Measurements from ENCODE around the gene RUNX3.

Gene RUNX3

DNA sequence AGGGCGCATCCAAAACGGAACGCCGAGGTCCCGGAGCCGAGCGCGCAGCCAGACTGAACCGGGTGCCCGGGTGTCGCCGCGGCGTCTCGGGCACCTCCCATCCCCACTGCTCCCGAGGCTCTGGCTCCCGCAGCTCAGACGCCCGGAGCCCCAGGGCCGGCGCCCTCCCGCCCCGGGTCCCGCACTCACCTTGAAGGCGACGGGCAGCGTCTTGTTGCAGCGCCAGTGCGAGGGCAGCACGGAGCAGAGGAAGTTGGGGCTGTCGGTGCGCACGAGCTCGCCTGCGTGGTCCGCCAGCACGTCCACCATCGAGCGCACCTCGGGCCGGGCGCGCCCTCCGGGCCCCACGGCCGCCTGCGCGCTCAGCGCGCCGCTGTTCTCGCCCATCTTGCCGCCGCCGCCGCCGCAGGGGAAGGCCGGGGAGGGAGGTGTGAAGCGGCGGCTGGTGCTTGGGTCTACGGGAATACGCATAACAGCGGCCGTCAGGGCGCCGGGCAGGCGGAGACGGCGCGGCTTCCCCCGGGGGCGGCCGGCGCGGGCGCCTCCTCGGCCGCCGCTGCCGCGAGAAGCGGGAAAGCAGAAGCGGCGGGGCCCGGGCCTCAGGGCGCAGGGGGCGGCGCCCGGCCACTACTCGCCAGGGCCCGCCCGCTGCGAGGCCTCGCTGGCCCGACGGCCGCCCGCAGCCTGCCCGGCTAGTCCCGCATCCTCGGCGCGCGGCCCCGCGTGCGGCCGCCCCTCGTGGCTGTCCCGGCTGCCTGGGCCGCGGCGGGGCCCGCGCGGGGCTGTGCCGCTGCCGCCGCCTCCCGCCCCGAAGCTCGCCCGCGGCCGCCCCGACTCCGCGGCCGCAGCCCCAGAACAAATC lies 447 bp downstream of the RUNX3 start:
- peak in 1 of 2 donors; percentile 39 for DNase-seq (ENCODE audit: low read depth in 2 of 2)

DNA sequence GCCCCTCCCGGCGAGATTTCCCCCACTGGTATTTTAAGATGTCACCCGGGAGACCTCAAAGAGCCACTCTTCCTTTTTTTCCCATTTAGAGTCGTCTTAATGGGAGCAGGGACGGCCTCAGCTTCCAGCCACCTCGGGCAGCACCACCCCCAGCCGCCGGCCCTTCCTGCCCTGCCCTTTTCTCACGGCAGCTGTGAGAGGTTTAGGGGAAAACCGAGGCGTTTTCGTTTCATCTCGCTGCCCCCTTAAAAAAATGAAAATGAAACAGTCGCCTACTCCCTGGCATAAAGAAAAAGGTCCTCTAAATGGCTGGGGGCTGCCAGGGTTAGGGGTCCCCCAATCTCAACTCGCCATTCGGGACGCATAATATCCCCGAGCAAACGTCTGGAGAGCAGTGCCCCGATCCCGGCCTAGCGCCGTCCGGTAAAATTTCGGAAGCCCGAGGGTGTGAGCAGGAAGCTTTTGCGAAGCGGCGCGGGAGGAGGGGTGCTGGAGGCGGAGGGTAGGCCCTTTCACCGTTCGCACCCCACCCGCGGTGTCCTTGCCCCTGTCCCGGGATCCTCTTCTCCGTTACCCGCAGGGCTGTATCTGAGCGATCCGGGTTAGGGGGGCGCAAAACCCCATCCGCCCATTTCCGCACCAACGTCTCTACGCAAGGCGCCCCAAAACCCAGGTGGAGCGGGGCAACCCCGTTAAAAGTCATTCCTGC lies 1.2 kb downstream of the RUNX3 start:
- peak; percentile 41 to 42 for DNase-seq (ENCODE audit: low read depth in 2 of 2)

DNA sequence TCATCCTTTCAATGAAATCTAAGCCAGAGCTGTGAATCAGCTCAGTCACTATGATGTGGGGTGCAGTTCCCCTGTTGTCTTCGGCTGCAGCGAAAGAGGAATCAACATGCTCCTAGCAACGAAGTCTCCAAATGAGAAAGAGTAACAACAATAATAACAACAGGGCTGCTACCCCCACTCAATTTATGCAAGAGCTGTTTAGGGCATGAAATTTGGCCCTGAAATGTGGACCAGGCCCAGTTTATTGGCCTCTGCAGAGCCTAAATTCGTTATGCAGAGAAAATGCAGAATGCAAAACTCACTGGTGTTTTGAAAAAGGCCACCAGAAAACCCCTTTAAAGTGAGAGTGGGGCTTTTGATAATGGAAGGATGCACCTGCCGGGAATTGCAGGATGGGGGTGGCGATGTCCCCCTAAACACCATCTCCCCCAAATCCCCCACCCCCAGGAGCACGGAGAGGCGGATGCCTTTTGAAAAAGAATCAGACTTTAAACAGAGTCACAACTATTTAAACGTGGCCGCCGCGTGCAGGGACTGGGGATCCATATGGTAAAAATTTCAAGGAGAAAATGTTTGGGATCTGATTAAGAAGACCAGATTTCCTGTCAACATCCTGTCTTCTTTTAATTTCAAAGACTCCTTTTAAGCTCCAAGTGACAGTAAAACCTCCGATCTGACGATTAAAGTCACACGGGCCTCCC lies 1.9 kb downstream of the RUNX3 start:
- no peak for DNase-seq (ENCODE audit: low read depth in 2 of 2)

DNA sequence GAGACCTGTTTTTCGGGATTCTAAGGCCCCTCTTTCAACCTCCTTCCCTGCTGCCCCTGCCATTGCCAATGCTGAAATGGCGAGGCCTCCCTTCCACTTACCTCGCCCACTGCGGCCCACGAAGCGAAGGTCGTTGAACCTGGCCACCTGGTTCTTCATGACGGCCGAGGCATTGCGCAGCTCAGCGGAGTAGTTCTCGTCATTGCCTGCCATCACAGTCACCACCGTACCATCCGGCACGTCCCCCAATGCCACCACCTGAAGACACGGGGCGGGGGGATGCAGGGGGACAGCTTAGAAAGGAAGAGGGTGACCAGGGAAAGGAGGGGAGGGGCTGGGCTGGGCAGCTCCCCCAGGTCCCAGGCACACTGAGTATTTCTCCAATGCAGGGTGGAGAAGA lies 2.6 kb downstream of the RUNX3 start:
- DNase-seq (ENCODE audit: low read depth in 2 of 2) = no peak

DNA sequence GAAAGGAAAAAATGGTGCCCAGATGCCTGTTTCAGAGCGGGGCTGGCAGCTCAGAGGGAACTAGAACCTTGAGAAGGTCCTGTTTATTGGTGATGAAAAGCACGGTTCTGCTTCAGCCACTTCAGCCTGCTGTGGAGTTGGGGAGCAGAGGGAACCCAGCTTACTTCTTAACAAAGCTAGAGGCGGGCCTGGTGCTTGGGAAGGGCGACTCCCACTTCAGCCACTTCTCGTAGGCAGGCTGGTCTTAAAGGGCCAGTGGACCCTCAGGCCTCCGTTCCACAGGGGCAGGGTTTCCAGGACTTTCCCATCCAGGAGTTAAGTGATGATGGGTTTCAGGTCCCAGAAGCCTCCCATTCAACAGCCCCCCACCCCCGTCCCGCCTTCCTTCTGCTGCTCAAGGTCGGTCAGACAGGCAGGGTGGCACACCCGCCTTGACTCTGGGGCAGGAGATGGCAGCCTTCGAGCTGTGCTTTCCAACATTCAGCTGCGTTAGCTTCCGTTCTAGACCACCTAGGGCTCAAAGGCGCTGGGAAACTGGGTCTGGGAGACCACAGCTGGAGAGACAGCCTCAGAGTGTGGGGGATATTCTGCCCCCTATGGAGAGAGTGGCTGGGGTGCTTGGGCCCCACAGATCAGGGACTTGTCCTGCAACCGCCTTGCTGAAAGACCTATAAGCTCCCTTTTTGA lies 3.4 kb downstream of the RUNX3 start:
- no peak for DNase-seq (ENCODE audit: low read depth in 2 of 2)

DNA sequence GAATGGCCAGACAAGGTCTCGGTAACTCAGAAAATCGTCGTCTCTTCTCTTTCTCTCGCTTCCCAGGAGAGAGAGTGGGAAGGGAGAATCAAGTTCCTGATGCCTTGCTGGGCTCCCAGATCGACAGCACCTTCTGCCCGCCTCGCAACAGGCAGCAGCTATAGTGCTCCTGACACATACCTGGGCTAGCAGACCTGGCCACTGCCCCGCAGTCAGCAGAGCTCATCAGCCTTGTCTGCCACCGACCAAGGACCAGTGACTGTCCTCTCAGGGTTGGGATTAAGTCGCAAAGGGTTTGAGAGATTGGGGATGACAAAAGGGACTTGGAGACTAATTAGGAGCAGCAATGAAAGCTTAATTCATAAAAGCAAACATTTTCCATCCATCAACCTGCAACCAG lies 4.1 kb downstream of the RUNX3 start:
- DNase-seq (ENCODE audit: low read depth in 2 of 2) = no peak

DNA sequence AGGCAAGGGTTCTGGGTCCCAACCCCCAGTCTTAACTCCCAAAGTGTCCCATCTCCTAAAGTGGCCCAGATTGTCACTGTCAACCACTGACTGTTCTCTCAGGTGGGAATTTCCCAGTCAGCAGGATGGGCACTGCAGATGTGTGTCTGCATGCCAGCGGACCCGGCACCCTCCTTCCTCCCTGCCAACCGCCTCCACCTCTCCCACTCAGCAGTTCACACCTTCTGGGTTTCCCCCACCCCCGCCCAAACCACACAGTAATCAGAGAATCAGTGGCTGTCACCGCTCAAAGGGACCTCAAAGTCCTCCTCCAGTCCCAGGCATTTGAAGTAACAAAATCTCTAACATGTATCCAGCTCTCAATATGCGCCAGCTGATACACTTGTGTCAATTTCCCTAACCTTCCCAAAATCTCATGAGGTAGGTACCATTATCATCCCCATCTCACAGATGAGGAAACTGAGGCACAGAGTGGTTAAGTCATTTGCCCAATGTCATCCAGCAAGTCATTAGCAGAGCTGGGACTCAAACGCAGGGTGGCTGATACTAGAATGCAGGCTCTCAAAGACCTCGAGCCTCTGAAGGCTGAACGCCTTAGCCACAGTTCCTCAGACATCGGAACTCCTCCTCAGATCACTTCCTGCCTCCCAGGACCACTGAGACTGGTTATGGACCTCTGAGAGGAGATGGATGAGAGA lies 4.8 kb downstream of the RUNX3 start:
- DNase-seq (ENCODE audit: low read depth in 2 of 2) = peak; percentile 74 to 81

DNA sequence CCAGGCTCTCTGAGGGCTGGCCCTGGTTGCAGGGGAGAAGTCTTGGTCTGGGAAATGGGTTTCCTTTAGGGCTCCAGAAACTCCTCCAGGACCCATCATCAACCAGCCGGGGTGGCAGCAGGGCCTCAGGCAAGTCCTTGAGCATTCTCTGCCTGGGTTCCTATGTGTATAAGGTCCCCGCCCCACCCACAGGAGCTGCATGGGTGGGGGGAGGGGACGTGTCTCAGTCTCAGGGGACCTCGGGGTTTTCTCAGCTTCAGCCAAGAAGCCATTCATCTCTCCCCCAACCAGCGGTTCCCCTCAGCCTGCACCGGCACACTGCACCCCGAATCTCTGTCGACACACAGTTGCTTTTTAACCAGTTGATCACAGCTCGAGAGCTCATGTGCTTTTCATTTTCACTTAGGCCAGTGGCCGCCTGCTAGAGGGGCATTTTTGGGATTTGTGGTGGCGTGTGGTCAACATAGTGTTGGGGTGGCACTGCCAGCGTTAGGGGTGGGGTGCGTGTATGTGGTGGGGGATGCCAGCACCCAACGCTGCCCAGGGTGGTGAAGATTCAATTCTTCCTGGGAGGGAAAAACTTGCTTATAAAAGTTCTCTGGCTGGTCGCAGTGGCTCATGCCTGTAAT lies 6.5 kb downstream of the RUNX3 start:
- no peak for DNase-seq (ENCODE audit: low read depth in 2 of 2)

DNA sequence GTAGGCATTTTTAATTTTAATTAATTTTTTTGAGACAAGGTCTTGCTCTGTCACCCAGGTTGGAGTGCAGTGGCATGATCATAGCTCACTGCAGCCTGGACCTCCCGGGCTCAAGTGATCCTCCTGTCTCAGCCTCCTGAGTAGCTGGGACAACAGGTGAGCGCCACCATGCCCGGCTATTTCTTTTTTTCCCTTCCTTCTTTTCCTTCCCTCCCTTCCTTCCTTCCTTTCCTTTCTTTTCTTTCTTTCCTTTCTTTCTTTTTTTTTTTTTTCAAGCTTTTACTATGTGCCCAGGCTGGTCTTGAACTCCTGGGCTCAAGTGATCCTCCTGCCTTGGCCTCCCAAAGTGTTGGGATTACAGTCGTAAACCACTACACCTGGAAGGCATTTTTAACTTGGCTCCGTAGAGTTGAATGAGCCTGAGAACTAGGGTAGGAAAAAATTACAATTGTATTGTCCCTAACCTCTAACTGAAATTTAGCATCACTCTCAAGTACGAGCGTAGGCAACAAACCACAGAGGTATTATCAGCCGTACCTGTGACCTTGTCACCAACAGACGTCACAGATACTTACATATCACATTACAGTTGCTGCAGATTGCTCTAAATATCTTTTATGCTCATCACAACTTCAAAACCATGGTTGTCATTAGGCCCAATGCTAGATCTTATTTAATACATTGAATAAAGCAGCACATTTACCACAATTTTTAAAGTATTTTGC lies 8.0 kb downstream of the RUNX3 start:
- no peak for DNase-seq (ENCODE audit: low read depth in 2 of 2)

DNA sequence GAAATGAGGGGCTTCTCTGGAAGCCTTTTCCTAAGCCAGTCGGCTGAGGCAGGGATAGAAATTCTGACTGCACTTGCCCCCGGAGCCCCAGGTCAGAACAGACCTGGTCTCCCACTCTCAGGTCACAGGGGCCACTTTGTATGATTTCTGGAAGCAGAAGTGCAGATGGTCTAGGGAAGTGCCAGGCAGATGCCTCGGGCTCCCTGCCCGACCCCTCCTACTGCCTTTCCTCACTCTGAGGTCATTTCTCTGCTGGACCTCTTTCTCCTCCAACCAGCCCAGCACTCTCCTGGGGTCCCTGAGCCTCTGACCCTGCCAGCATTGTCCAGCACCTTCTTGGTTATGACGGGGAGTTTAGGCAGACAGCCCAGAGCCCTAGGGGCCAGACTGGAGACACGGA lies 8.7 kb downstream of the RUNX3 start:
- DNase-seq (ENCODE audit: low read depth in 2 of 2) = no peak

DNA sequence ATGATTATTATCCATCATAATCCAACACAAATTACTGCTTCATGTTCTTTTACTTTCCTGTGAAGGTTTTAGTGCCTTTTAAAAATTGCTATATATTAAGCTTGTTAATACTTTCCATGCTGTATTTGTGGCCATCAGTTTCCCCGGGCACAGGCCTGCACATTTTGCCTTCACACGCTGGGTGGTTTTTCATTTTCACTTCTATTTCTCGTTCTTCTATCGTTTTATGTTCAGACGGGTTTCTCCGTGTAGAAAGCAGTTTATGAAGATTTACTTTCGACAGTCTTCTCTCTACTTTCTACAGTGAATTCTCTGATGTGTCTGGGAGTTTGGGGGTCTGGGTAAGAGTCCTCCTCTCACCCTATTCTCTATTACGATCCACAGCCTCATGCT lies 9.5 kb downstream of the RUNX3 start:
- no peak for DNase-seq (ENCODE audit: low read depth in 2 of 2)

DNA sequence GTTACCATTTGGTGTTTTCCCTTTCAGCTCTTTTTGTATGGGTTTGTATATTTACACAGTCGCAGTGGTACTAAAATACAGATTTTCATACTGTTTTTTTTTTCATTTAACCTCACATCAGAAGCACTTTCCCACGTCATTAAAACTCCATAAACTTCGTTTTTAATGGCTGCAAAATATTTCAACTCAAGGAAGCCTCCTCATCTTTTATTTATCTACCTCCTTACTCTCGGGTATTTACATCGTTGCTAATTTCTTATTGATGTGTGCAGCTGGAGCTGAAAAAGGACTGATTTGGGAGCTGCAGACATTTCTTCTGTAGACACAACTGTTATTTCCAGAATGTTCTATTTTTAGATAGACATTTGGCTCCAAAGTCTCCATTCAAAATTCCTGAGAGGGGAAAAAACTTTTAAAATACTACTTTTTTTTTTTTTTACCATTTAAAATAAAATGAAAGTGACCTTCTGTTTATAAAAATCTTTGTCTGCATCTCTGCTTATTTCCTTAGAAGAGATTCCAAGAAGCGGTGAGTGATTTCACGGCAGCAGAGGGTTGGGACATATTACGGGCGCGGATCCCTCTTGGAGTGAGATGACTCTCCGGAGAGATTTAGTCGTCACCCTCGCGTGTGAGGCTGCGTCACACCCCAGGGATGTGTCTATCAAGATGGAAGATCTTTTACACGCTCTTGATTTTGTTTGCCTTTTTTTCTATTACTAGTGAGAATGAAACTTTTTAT lies 10.1 kb downstream of the RUNX3 start:
- peak in 1 of 2 donors; percentile 66 for DNase-seq (ENCODE audit: low read depth in 2 of 2)

DNA sequence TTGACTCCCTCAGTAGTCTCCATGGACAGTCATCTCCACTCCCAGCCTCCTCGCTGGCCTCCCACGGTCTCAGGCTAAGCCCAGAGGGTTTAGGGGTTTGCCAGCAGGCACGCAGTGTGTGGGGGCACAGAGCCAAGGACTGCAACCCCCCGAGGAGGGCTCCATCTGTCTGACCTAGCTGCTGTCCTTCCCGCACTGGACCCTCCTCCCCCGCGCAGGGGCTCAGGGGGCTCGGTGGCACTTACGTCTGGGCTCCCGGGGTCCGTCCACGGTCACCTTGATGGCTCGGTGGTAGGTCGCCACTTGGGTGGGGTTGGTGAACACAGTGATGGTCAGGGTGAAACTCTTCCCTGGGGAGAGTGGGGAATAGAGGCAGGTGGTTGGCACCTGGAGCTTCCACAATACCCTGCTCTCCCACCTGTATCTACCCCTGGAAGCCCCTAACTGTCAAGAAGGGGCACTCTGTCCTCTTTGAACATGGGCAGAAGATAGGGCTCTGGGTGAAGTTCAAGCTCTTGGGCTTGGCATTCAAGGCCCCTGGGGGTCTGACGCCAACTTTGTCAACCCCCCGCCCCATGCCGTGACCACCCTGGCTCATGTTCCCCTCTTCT lies 11.0 kb downstream of the RUNX3 start:
- no peak for DNase-seq (ENCODE audit: low read depth in 2 of 2)

DNA sequence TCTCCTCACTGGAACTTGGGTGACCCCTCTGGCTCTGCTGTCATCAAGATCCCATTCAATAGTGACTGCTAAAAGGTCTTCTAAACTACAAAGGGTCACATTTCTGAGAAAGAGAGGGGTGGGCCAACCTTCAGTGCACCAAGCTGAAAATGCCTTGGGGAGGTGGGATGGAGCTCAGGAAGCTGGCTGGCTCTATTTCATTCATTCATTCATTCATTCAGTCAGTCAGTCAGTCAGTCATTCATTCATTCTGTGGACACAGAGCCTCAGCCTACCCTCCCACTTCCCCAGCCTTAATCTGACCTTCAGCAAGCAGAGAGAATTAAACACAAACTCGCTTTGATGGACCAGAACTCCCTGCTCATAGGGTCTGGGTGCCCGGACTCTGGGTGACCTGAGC lies 11.7 kb downstream of the RUNX3 start:
- DNase-seq (ENCODE audit: low read depth in 2 of 2) = no peak

DNA sequence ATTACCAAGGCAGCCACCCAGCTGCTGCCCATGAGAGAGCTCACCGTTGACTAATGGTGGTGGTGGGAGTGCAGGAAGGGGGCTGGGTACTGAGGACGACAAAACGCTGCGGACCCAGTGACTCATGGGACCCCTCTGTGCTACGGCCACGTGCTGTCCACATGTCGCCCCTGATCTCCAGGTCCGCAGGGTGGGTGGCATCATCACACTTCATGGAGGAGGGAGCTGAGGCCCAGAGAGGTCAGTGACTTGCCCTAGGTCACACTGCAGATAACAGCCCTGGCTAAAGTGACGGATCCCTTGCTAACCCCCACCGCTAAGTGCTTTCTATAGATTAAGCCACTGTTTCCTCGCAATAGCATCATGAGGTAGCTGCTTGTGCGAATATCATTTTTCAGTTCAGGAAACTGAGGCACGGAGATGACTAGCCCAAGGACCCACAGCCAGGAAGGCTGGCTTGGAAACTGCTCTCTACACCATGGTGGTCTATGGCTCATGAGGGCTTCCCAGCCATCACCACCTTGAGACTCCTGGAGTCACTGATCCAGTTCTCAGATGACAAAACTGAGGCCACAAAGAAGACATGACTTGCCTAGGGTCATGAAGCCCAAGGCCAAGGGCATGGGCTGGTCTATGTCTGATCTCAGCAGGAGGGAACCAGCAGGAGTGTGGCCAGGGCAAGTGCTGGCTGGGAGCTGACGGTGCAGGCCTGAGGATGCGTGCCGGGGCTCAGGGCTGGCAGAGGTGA lies 12.6 kb downstream of the RUNX3 start:
- DNase-seq (ENCODE audit: low read depth in 2 of 2) = no peak

DNA sequence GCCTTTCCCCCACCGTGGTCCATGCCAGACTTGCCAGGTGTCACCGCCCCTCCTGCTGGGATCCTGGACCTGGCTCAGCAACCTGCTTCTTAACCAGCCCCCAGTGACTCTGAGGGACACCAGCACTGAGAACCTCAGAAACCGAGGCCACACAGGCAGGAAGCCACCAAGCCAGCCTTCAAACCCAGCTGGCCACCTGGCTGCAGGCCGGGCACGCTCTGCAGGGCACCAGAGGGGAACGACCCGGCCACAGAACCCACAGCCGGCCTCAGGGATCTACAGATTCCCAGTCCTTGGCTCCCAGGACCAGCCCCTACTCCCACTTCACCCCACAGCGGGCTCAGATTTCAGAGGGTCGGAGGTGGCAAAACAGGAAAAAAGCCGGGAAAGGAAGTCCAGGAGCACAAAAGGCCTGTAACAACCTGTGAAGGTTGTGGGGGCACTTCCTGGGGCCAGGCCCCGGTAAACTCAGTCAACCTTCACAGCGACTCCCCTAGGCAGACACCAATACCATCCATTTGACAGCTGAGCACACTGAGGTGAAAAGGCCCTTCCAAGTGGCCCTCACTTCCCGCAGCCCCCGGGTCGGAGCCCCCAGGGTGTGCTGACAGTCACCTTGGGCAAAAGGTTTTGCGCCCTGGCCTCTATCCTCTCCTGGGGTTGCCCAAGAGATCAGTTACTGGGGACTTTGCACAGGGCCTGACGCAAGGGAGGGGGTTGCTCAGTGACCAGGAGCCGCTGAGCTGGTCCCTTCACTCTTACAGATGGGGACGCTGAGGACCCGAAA lies 14.1 kb downstream of the RUNX3 start:
- no peak for DNase-seq (ENCODE audit: low read depth in 2 of 2)

DNA sequence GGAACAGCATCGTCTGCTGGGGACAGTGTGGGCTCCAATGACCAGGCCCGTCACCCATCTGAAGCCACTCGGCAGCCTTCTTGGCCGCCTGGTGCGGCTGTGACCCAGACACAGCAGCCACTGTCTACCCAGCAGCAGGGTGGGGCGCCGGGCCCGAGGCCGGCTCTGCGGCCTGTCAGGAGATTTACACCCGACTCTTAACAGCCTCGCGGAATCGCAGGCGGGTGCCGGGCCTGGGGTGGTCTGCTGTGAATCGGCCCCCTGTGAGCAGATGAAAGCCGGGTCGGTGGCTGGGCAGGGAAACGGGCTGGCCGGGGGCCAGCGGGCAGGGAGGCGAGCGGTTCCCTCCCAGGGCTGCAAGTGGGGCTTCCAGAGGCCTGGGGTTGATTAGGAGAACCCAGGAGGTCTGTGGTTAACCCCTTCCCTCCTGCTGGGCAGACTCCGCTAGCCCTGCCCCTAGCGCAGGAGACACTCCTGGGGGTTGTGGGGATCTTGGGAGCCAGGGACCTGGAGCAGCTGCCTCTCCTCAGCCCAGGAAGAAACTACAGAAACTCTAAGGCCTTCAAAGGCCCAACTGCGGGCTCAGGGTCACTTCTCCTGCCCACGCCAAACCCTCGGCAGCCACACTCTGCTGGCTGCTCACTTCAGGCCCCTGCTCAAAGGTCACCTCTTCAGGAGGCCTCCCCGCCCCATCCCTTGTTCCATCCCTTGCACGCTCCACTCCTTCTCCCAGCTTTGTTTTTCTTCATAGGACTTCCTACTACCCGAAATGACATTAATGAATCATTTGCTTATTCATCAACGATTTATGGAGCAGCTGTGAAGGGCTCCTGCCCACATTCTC lies 15.6 kb downstream of the RUNX3 start:
- DNase-seq (ENCODE audit: low read depth in 2 of 2) = no peak

Data from stimulated activated CD8-positive, alpha-beta memory T cell treated with anti-CD3 and anti-CD28 coated beads, Interleukin-2, amount 100 ng/mL, for 48 hours (primary cell).